PC-9 (cell line): ENCODE measurements around the gene CD164. TPM values are rescaled to one million over a fixed set of nuclear protein-coding genes. Genes with fewer than 3 reads are reported as not detected.

Experiments
- BruUV-seq: library from RNA; stranded (reverse); fragments of 400-500 nt; replicated peaks from 2 replicates; lab custom pipeline; 2021; lab: Mats Ljungman, UMichigan
- CTCF ChIA-PET: fragments of 300-600 bp; sonication (Branson Sonifier 250); formaldehyde crosslinking; loops from one replicate; lab custom pipeline; 2022; ENCODE audit warnings: antibody characterized with exemption; lab: Charles Lee
- POLR2A ChIA-PET: fragments of 300-600 bp; sonication (Branson Sonifier 250); formaldehyde crosslinking; loops from one replicate; lab custom pipeline; 2022; ENCODE audit warnings: antibody characterized with exemption; ENCODE audit not compliant: unreplicated experiment; lab: Charles Lee
- DNase-seq, 2 experiments: peaks; one replicate each; pipeline versions ENCODE4 v3.0.0 to v3.0.0-alpha.2; 2015 to 2022; ENCODE audit warnings: mixed read lengths in 1 of 2
- H2AFZ ChIP-seq: fragments of 200-600 bp; sonication (generic); 2 replicates; pipeline ENCODE4 v1.8.1; 2017; ENCODE audit warnings: antibody characterized with exemption
- H3F3A ChIP-seq: fragments of 200-600 bp; sonication (generic); 2 replicates; pipeline ENCODE4 v1.8.1; 2017; ENCODE audit warnings: antibody characterized with exemption, mild to moderate bottlenecking, low read depth; ENCODE audit not compliant: insufficient read depth
- H3K27ac ChIP-seq: fragments of 200-600 bp; sonication (generic); 2 replicates; pipeline ENCODE4 v1.6.1; 2016; ENCODE audit warnings: mixed run types
- H3K27me3 ChIP-seq: fragments of 200-600 bp; sonication (generic); 2 replicates; pipeline ENCODE4 v1.6.1; 2016; ENCODE audit warnings: low read depth, mixed run types; ENCODE audit not compliant: insufficient read depth
- H3K36me3 ChIP-seq: fragments of 200-600 bp; sonication (generic); 2 replicates; pipeline ENCODE4 v1.6.1; 2016; ENCODE audit warnings: low read depth, mixed run types
- H3K4me1 ChIP-seq: fragments of 200-600 bp; sonication (generic); replicated peaks from 2 replicates; pipeline ENCODE4 v1.6.1; 2016; ENCODE audit warnings: mixed run types; ENCODE audit not compliant: insufficient read depth
- H3K4me2 ChIP-seq: fragments of 200-600 bp; sonication (generic); 2 replicates; pipeline ENCODE4 v1.6.1; 2017; ENCODE audit warnings: mixed run types
- H3K4me3 ChIP-seq: fragments of 200-600 bp; sonication (generic); 2 replicates; pipeline ENCODE4 v1.6.1; 2016; ENCODE audit warnings: mixed run types
- H3K79me2 ChIP-seq: fragments of 200-600 bp; sonication (generic); 2 replicates; pipeline ENCODE4 v1.6.1; 2017; ENCODE audit warnings: low read depth, mixed run types
- H3K9me2 ChIP-seq: fragments of 200-600 bp; sonication (generic); 2 replicates; pipeline ENCODE4 v1.8.1; 2017; ENCODE audit warnings: mild to moderate bottlenecking; ENCODE audit not compliant: insufficient read depth
- H3K9me3 ChIP-seq: fragments of 200-600 bp; sonication (generic); 2 replicates; pipeline ENCODE4 v1.8.1; 2016; ENCODE audit warnings: low read depth; ENCODE audit not compliant: insufficient read depth
- H4K20me1 ChIP-seq: fragments of 200-600 bp; sonication (generic); 2 replicates; pipeline ENCODE4 v1.8.1; 2017; ENCODE audit not compliant: insufficient read depth
- CTCF ChIP-seq: fragments of 200-600 bp; sonication (generic); conservative IDR thresholded peaks from 2 replicates; pipeline ENCODE4 v1.6.1; 2017; ENCODE audit warnings: mixed run types, antibody characterized with exemption, mild to moderate bottlenecking, moderate library complexity
- EZH2 ChIP-seq: fragments of 200-600 bp; sonication (generic); IDR thresholded peaks from 2 replicates; pipeline ENCODE4 v1.8.0; 2017; ENCODE audit warnings: antibody characterized with exemption, low read depth
- intact Hi-C: fragments of 100-400 bp; cut with micrococcal nuclease; formaldehyde crosslinking; loops from one replicate; pipeline ENCODE4 v1.10.0; 2022; ENCODE audit not compliant: unreplicated experiment
- total RNA-seq: library from RNA; stranded (reverse); gene quantifications from 2 replicates; pipeline ENCODE4 v1.2.3, GENCODE V29; 2021

The CD164 gene
- total RNA-seq, 1 experiment from 2014 or later: 170 TPM

DNA sequence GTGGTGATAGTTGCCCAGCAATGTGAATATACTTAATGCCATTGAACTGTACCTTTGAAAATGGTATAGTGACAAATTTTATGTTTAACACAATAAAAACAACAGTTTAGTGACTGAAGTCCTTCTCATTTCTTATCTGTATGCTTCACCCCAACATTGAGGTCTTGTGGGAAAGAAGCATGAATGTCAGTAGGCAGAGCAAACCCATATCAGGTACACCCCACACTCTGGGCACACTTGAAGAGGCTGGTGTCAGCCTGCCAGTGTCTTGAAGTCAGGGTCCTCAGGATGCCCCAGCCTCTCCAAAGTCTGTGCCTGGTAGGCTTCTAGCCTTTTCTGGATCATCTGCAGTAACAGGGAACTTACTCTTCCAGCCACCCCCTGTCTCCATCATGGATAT, 51.2 kb downstream of the CD164 start:
- H4K20me1 ChIP-seq: no peaks in the 10 kb centered on the region
- peaks cover 11% of the 10 kb centered on the region for H3F3A ChIP-seq
- TF ChIP-seq CTCF (no peak), EZH2 (no peak)
- peaks cover 12% of the 10 kb centered on the region for H3K4me1 ChIP-seq
- no TSS peak for BruUV-seq
- no peak overlapping the region for H3K27ac ChIP-seq
- no peak overlapping the region for H3K4me3 ChIP-seq
- CTCF ChIA-PET: no interaction called here
- no peak overlapping the region for H3K4me2 ChIP-seq
- POLR2A ChIA-PET: no interaction called here
- intact Hi-C loops: no loop called here
- no peaks in the 10 kb centered on the region for H3K36me3 ChIP-seq
- H3K9me2 ChIP-seq: no peaks in the 10 kb centered on the region
- H3K9me3 ChIP-seq: no peaks in the 10 kb centered on the region
- H3K79me2 ChIP-seq: no peaks in the 10 kb centered on the region
- H3K27me3 ChIP-seq: no peaks in the 10 kb centered on the region
- DNase-seq: no peak
- H2AFZ ChIP-seq: no peak overlapping the region

DNA sequence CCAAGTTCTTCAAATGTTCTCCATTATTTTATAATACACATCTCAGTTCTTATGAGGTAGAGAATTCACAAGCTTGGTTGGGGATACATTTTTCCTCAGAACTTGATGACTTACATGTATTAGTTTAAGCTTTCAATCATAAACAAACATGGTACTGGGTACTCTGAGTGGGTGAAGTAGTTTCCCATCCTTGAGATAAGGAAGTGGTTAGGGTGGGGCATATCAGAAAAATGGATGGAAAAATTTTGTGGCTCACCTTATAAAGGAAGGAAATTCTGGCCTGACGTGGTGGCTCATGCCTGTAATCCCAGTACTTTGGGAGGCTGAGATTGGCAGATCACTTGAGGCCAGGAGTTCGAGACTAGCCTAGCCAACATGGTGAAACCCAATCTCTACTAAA, 52.0 kb downstream of the CD164 start:
- H3K27me3 ChIP-seq: no peaks in the 10 kb centered on the region

DNA sequence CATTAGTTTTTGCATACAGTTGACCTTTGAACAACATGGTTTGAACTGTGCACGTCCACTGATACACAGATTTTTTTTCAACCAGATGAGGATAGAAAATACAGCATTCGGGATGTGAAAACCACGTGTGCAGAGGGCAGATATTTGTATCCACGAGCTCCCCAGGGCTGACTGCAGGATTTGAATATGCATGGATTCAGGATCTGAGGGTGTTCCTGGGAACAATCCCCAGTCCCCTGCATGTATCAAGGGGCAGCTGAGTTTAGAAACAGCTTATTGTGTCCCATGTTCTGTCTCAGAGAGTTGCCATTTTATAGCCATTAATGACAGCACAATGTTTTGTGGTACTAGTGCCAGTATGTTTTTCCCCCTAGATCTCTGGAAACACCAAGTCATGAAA, 53.6 kb downstream of the CD164 start:
- no TSS peak for BruUV-seq
- POLR2A ChIA-PET: no interaction called here
- H3K27me3 ChIP-seq: no peaks in the 10 kb centered on the region

More for the DNA sequence above, 52.0 kb downstream of the CD164 start:
- Histone ChIP-seq H3K36me3 (no peaks in the 10 kb centered on the region), H3K9me3 (no peaks in the 10 kb centered on the region), H3K4me1 (peaks cover 4% of the 10 kb centered on the region), H3K9me2 (no peaks in the 10 kb centered on the region), H4K20me1 (no peaks in the 10 kb centered on the region), H3K79me2 (no peaks in the 10 kb centered on the region), H3F3A (peaks cover 3% of the 10 kb centered on the region; the same call in 1 of the 2 replicates), H2AFZ (no peak overlapping the region), H3K27ac (no peak overlapping the region), H3K4me3 (no peak overlapping the region), H3K4me2 (no peak overlapping the region)
- TF ChIP-seq CTCF (no peak), EZH2 (no peak)
- intact Hi-C loops: no loop called here
- no peak for DNase-seq
- CTCF ChIA-PET: no interaction called here
- POLR2A ChIA-PET: no interaction called here
- no TSS peak for BruUV-seq

More for the DNA sequence above, 53.6 kb downstream of the CD164 start:
- Histone ChIP-seq H3K4me2 (no peak overlapping the region), H3K79me2 (no peaks in the 10 kb centered on the region), H3K4me1 (no peaks in the 10 kb centered on the region), H3K36me3 (no peaks in the 10 kb centered on the region), H4K20me1 (no peaks in the 10 kb centered on the region), H2AFZ (no peak overlapping the region), H3F3A (no peaks in the 10 kb centered on the region), H3K27ac (no peak overlapping the region), H3K4me3 (no peak overlapping the region), H3K9me2 (no peaks in the 10 kb centered on the region), H3K9me3 (no peaks in the 10 kb centered on the region)
- intact Hi-C loops: no loop called here
- no peak for DNase-seq
- no peak for TF ChIP-seq EZH2
- no peak for TF ChIP-seq CTCF
- CTCF ChIA-PET: no interaction called here
